ENCODE data around the gene ITPRID1. TPM values are rescaled to one million over a fixed set of nuclear protein-coding genes. Genes with fewer than 3 reads are reported as not detected.

ITPRID1 gene
- total RNA-seq, 6 donors from 2014 or later: 0.10 to 0.30 (median 0.17) TPM; not detected in 3

GRCh38 chr7:31642681-31643115, 128.8 kb downstream of the ITPRID1 start:
- no peak overlapping the region for H3K27ac ChIP-seq

GRCh38 chr7:31646942-31647341, 133.1 kb downstream of the ITPRID1 start:
- H3K27me3 ChIP-seq: no peaks in the 10 kb centered on the region
- no peak overlapping the region for H3K27ac ChIP-seq
- H3K4me1 ChIP-seq: no peaks in the 10 kb centered on the region
- 93 to 94% methylated on average over 4 of the region's 4 CpGs for WGBS, 2 donors
- no peak overlapping the region for H3K4me3 ChIP-seq
- no peaks in the 10 kb centered on the region for H3K9me3 ChIP-seq
- H3K36me3 ChIP-seq: no peaks in the 10 kb centered on the region
- no peak for ATAC-seq (ENCODE audit: low FRiP score in 2 of 2)
- DNase-seq: no peak
- TF ChIP-seq EP300 (IDR thresholded peaks at IDR 0.05) (no peak), CTCF (IDR thresholded peaks at IDR 0.05) (no peak), POLR2A (IDR thresholded peaks at IDR 0.05) (no peak), POLR2AphosphoS5 (IDR thresholded peaks at IDR 0.05) (no peak)

More at GRCh38 chr7:31642681-31643115, 128.8 kb downstream of the ITPRID1 start:
- no peaks in the 10 kb centered on the region for H3K27me3 ChIP-seq
- 67 to 76% methylated on average over 3 to 5 of the region's 5 CpGs for WGBS, 2 donors
- H3K9me3 ChIP-seq: no peaks in the 10 kb centered on the region
- no peaks in the 10 kb centered on the region for H3K4me1 ChIP-seq
- TF ChIP-seq POLR2AphosphoS5 (IDR thresholded peaks at IDR 0.05) (no peak), CTCF (IDR thresholded peaks at IDR 0.05) (no peak)
- no peaks in the 10 kb centered on the region for H3K36me3 ChIP-seq
- no peak overlapping the region for H3K4me3 ChIP-seq
- ATAC-seq (ENCODE audit: low FRiP score in 2 of 2): no peak
- no peak for DNase-seq

- 64 to 81% methylated on average over 7 of the region's 7 CpGs for WGBS, 2 donors
- no peak overlapping the region for H3K27ac ChIP-seq
- no peak overlapping the region for H3K4me3 ChIP-seq
- ATAC-seq (ENCODE audit: low FRiP score in 2 of 2) (no peak), DNase-seq (no peak)
- H3K4me1 ChIP-seq: no peaks in the 10 kb centered on the region
- no peak for TF ChIP-seq POLR2AphosphoS5 (IDR thresholded peaks at IDR 0.05)
- no peak for TF ChIP-seq POLR2A (IDR thresholded peaks at IDR 0.05)
- TF ChIP-seq EP300 (IDR thresholded peaks at IDR 0.05): no peak
- no peak for TF ChIP-seq CTCF (IDR thresholded peaks at IDR 0.05)
- no peaks in the 10 kb centered on the region for H3K36me3 ChIP-seq
- H3K27me3 ChIP-seq: no peaks in the 10 kb centered on the region
- H3K9me3 ChIP-seq: no peaks in the 10 kb centered on the region
Observed at GRCh38 chr7:31647511-31647910, 133.6 kb downstream of the ITPRID1 start.

- no peaks in the 10 kb centered on the region for H3K27me3 ChIP-seq
- WGBS, 2 donors: 88 to 95% methylated on average over 1 of the region's 1 CpG
- H3K27ac ChIP-seq: no peak overlapping the region
- H3K36me3 ChIP-seq: no peaks in the 10 kb centered on the region
- TF ChIP-seq EP300 (IDR thresholded peaks at IDR 0.05): no peak
- DNase-seq (no peak), ATAC-seq (ENCODE audit: low FRiP score in 2 of 2) (no peak)
- no peaks in the 10 kb centered on the region for H3K4me1 ChIP-seq
- no peaks in the 10 kb centered on the region for H3K9me3 ChIP-seq
- H3K4me3 ChIP-seq: no peak overlapping the region
Observed at GRCh38 chr7:31648288-31648687, 134.4 kb downstream of the ITPRID1 start.

GRCh38 chr7:31648880-31649279, 135.0 kb downstream of the ITPRID1 start:
- H3K36me3 ChIP-seq: no peaks in the 10 kb centered on the region
- no peaks in the 10 kb centered on the region for H3K9me3 ChIP-seq
- H3K27ac ChIP-seq: no peak overlapping the region
- 78 to 85% methylated on average over 4 of the region's 4 CpGs for WGBS, 2 donors
- H3K4me3 ChIP-seq: no peak overlapping the region
- no peak for TF ChIP-seq CTCF (IDR thresholded peaks at IDR 0.05)
- TF ChIP-seq POLR2AphosphoS5 (IDR thresholded peaks at IDR 0.05): no peak
- TF ChIP-seq EP300 (IDR thresholded peaks at IDR 0.05): no peak
- no peak for TF ChIP-seq POLR2A (IDR thresholded peaks at IDR 0.05)
- no peaks in the 10 kb centered on the region for H3K27me3 ChIP-seq
- H3K4me1 ChIP-seq: no peaks in the 10 kb centered on the region
- no peak for DNase-seq
- ATAC-seq (ENCODE audit: low FRiP score in 2 of 2): no peak

Data from upper lobe of left lung (tissue), 6 donors.